ENCODE measurements around the gene HCN2. TPM values are rescaled to one million over a fixed set of nuclear protein-coding genes. Genes with fewer than 3 reads are reported as not detected.
A peak's percentile ranks its signal among the peaks of the same experiment; 100 is the strongest.

Gene HCN2
- total RNA-seq, 2 experiments from 2014 or later, result 0.06 to 1.0 TPM

DNA sequence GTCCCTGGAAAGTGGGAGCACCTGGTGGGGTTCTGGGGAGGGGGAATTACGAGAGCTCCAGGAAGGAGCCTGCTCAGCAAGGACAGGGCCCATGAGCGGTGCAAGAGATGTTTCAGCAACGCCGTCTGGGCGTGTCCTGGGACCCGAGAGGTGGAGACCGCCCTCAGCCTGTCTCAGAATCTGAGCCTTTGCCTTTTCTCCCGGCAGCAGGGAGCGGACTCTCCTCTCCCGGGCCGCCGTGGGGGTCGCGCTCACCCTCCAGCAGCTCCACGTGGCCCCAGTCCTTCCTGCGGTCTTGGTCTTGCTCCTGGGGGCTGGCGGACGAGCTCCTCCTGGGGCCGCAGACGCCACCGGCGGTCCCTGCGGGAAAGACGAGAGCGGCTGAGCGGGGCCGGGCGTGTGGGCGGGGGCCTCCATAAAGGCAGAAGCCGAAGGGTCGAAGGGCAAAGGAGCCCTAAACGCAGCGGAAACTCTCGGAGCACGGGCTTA, 42.9 kb downstream of the HCN2 start:
- H3K27ac ChIP-seq (ENCODE audit: low read depth, low read length, poor library complexity, severe bottlenecking), result peak overlapping the region; percentile 50
- no TSS peak for BruUV-seq (replicated peaks)
- POLR2A ChIA-PET, result no interaction called here

DNA sequence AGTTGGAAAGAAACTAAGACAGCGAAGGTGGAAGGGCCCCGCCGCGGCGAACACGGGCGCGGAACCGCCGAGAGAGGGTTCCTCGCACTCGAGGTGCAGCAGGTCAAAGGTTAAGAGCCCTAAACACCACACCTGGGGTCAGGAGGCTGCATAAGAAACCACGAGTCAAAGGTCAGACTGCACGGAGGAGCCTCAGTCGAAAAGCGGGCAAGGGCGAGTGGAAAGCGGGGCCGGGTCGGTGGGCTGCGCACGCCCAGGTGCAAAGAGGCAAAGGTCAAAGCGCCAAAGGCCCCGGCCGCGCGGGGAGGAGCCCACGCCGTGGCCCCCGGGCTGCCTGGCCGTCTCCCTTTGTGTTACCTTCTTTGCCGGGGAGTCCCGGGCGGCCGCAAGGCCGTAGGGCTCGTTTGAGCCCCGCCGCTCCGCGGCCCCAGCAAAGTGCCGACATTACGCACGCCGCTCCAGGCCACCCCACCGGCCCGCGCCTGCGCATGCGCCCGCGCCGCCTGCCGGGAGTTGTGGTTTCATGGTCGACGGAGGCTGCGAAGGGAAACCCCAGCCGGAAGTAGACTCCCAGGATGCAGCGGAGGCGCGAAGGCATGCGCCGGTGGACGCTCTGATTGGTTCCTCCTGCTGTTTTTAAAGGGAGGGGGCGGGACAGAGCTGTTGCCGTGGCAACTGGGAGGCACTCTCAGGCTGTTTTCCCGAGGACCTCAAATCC, 43.5 kb downstream of the HCN2 start, which contains the start of gene POLRMT:
Gene POLRMT (minus strand): TSS at position 470 of the 718 bp plus-strand sequence. CDS start 25 bp downstream, at position 445.
- peak; percentile 99 for DNase-seq (ENCODE audit: low spot score)
- Histone ChIP-seq H3K9me2 (ENCODE audit: insufficient read depth, low read length) (no peaks in the 10 kb centered on the region), H3K4me2 (ENCODE audit: low read length) (peak within 1 kb of the TSS; percentile 94), H3K36me3 (ENCODE audit: insufficient read depth, low read length) (peaks cover 32% of the 10 kb centered on the region), H3K79me2 (ENCODE audit: insufficient read depth, low read depth, low read length) (peaks cover 23% of the 10 kb centered on the region; the same call in 1 of the 2 replicates), H3K9me3 (ENCODE audit: low read length) (no peaks in the 10 kb centered on the region), H4K20me1 (ENCODE audit: insufficient read depth, low read length) (no peaks in the 10 kb centered on the region), H3K4me1 (ENCODE audit: insufficient read depth, low read length, poor library complexity, severe bottlenecking) (peaks cover 9% of the 10 kb centered on the region), H3K4me3 (ENCODE audit: low read depth, low read length, poor library complexity, severe bottlenecking) (peak within 1 kb of the TSS; percentile 93), H2AFZ (ENCODE audit: low read length) (peak within 1 kb of the TSS; percentile 68; the same call in 1 of the 2 replicates), H3K27ac (ENCODE audit: low read depth, low read length, poor library complexity, severe bottlenecking) (peak within 1 kb of the TSS; percentile 50)
- TSS peak; percentile 79 for BruUV-seq (replicated peaks)
- ChIA-PET CTCF (ENCODE audit: unreplicated experiment) (no interaction called here), POLR2A (no interaction called here)
- intact Hi-C loops (cut with micrococcal nuclease; ENCODE audit: unreplicated experiment), result loop anchor here (2.0 kb wide), 2 partner anchors 28 to 60 kb away; partner anchors contain the start of gene BSG
- TF ChIP-seq, protein P1, sequence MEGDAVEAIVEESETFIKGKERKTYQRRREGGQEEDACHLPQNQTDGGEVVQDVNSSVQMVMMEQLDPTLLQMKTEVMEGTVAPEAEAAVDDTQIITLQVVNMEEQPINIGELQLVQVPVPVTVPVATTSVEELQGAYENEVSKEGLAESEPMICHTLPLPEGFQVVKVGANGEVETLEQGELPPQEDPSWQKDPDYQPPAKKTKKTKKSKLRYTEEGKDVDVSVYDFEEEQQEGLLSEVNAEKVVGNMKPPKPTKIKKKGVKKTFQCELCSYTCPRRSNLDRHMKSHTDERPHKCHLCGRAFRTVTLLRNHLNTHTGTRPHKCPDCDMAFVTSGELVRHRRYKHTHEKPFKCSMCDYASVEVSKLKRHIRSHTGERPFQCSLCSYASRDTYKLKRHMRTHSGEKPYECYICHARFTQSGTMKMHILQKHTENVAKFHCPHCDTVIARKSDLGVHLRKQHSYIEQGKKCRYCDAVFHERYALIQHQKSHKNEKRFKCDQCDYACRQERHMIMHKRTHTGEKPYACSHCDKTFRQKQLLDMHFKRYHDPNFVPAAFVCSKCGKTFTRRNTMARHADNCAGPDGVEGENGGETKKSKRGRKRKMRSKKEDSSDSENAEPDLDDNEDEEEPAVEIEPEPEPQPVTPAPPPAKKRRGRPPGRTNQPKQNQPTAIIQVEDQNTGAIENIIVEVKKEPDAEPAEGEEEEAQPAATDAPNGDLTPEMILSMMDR (conservative IDR thresholded peaks at IDR 0.05; ENCODE audit: low read length), result no peak
- no peak for TF ChIP-seq EZH2phosphoT487 (IDR thresholded peaks at IDR 0.05; ENCODE audit: borderline replicate concordance, low read depth, low read length)

More for the DNA sequence above, 42.9 kb downstream of the HCN2 start:
- H3K36me3 ChIP-seq (ENCODE audit: insufficient read depth, low read length), result peaks cover 38% of the 10 kb centered on the region
- no peaks in the 10 kb centered on the region for H3K9me2 ChIP-seq (ENCODE audit: insufficient read depth, low read length)
- CTCF ChIA-PET (ENCODE audit: unreplicated experiment), result no interaction called here
- peaks cover 9% of the 10 kb centered on the region for H3K4me1 ChIP-seq (ENCODE audit: insufficient read depth, low read length, poor library complexity, severe bottlenecking)
- DNase-seq (ENCODE audit: low spot score), result peak; percentile 63
- no peaks in the 10 kb centered on the region for H3K9me3 ChIP-seq (ENCODE audit: low read length)
- peak overlapping the region; percentile 94 for H3K4me2 ChIP-seq (ENCODE audit: low read length)
- peak overlapping the region; percentile 68; the same call in 1 of the 2 replicates for H2AFZ ChIP-seq (ENCODE audit: low read length)
- intact Hi-C loops (cut with micrococcal nuclease; ENCODE audit: unreplicated experiment), result loop anchor here (2.0 kb wide), 2 partner anchors 28 to 60 kb away; partner anchors contain the start of gene BSG
- H3K79me2 ChIP-seq (ENCODE audit: insufficient read depth, low read depth, low read length), result peaks cover 29% of the 10 kb centered on the region; the same call in 1 of the 2 replicates
- TF ChIP-seq, protein P1 (conservative IDR thresholded peaks at IDR 0.05; ENCODE audit: low read length), result no peak
- TF ChIP-seq EZH2phosphoT487 (IDR thresholded peaks at IDR 0.05; ENCODE audit: borderline replicate concordance, low read depth, low read length), result no peak
- no peaks in the 10 kb centered on the region for H4K20me1 ChIP-seq (ENCODE audit: insufficient read depth, low read length)
- H3K4me3 ChIP-seq (ENCODE audit: low read depth, low read length, poor library complexity, severe bottlenecking), result peak overlapping the region; percentile 93

Data from OCI-LY7 (cell line).